ENCODE data around the gene NRBF2.

Gene NRBF2

GRCh38 chr10:63120554-63120953 is 12.6 kb upstream of the NRBF2 start:
- Histone ChIP-seq H3K9ac (ENCODE audit: low read depth, low read length) (no peak overlapping the region), H3K36me3 (ENCODE audit: insufficient read depth, low read length) (no peaks in the 10 kb centered on the region), H2AFZ (ENCODE audit: low read depth, low read length) (no peak overlapping the region), H3K27me3 (ENCODE audit: insufficient read depth, low read length, poor library complexity) (no peaks in the 10 kb centered on the region), H3K4me1 (ENCODE audit: insufficient read depth, low read length) (no peaks in the 10 kb centered on the region), H4K20me1 (ENCODE audit: insufficient read depth, low read length) (no peaks in the 10 kb centered on the region), H3K4me3 (ENCODE audit: low read depth in 1 of 2, low read length in 2 of 2) (no peak overlapping the region), H3K4me2 (ENCODE audit: insufficient read depth, low read length) (no peak overlapping the region), H3K79me2 (ENCODE audit: insufficient read depth, low read length) (no peaks in the 10 kb centered on the region), H3K27ac (ENCODE audit: low read length) (no peak overlapping the region), H3K9me3 (ENCODE audit: insufficient read depth, low read length, severe bottlenecking) (no peaks in the 10 kb centered on the region)
- no peak for ATAC-seq (ENCODE audit: insufficient read depth, low read depth)
- TF ChIP-seq CTCF (IDR thresholded peaks at IDR 0.05; ENCODE audit: borderline replicate concordance, extremely low read depth, low read length, poor library complexity, severe bottlenecking) (no peak), EZH2 (IDR thresholded peaks at IDR 0.05; ENCODE audit: borderline replicate concordance, low read depth, low read length, severe bottlenecking) (no peak)
- no peak for DNase-seq

- no peak overlapping the region for H3K27ac ChIP-seq (ENCODE audit: low read length)
- H3K36me3 ChIP-seq (ENCODE audit: insufficient read depth, low read length), result no peaks in the 10 kb centered on the region
- H3K4me3 ChIP-seq (ENCODE audit: low read depth in 1 of 2, low read length in 2 of 2), result no peak overlapping the region
- H3K27me3 ChIP-seq (ENCODE audit: insufficient read depth, low read length, poor library complexity), result no peaks in the 10 kb centered on the region
- no peaks in the 10 kb centered on the region for H3K9me3 ChIP-seq (ENCODE audit: insufficient read depth, low read length, severe bottlenecking)
- DNase-seq (no peak), ATAC-seq (ENCODE audit: insufficient read depth, low read depth) (no peak)
- no peak overlapping the region for H3K9ac ChIP-seq (ENCODE audit: low read depth, low read length)
- no peaks in the 10 kb centered on the region for H3K4me1 ChIP-seq (ENCODE audit: insufficient read depth, low read length)
- H3K4me2 ChIP-seq (ENCODE audit: insufficient read depth, low read length), result no peak overlapping the region
- no peak overlapping the region for H2AFZ ChIP-seq (ENCODE audit: low read depth, low read length)
- TF ChIP-seq CTCF (IDR thresholded peaks at IDR 0.05; ENCODE audit: borderline replicate concordance, extremely low read depth, low read length, poor library complexity, severe bottlenecking) (no peak), EZH2 (IDR thresholded peaks at IDR 0.05; ENCODE audit: borderline replicate concordance, low read depth, low read length, severe bottlenecking) (no peak)
- no peaks in the 10 kb centered on the region for H3K79me2 ChIP-seq (ENCODE audit: insufficient read depth, low read length)
- no peaks in the 10 kb centered on the region for H4K20me1 ChIP-seq (ENCODE audit: insufficient read depth, low read length)
These were observed 9.3 kb upstream of the NRBF2 start for GRCh38 chr10:63123727-63124362.

GRCh38 chr10:63125459-63125858 is 7.7 kb upstream of the NRBF2 start:
- no peak for ATAC-seq (ENCODE audit: insufficient read depth, low read depth)
- H3K79me2 ChIP-seq (ENCODE audit: insufficient read depth, low read length), result no peaks in the 10 kb centered on the region
- no peak overlapping the region for H3K9ac ChIP-seq (ENCODE audit: low read depth, low read length)

More at GRCh38 chr10:63125459-63125858, 7.7 kb upstream of the NRBF2 start:
- H3K4me3 ChIP-seq (ENCODE audit: low read depth in 1 of 2, low read length in 2 of 2), result no peak overlapping the region
- H3K27ac ChIP-seq (ENCODE audit: low read length), result no peak overlapping the region
- no peaks in the 10 kb centered on the region for H3K9me3 ChIP-seq (ENCODE audit: insufficient read depth, low read length, severe bottlenecking)
- no peaks in the 10 kb centered on the region for H3K4me1 ChIP-seq (ENCODE audit: insufficient read depth, low read length)
- H3K27me3 ChIP-seq (ENCODE audit: insufficient read depth, low read length, poor library complexity), result no peaks in the 10 kb centered on the region
- no peak for TF ChIP-seq CTCF (IDR thresholded peaks at IDR 0.05; ENCODE audit: borderline replicate concordance, extremely low read depth, low read length, poor library complexity, severe bottlenecking)
- TF ChIP-seq EZH2 (IDR thresholded peaks at IDR 0.05; ENCODE audit: borderline replicate concordance, low read depth, low read length, severe bottlenecking), result no peak
- no peak for DNase-seq
- no peak overlapping the region for H3K4me2 ChIP-seq (ENCODE audit: insufficient read depth, low read length)
- no peak overlapping the region for H2AFZ ChIP-seq (ENCODE audit: low read depth, low read length)
- no peaks in the 10 kb centered on the region for H4K20me1 ChIP-seq (ENCODE audit: insufficient read depth, low read length)
- no peaks in the 10 kb centered on the region for H3K36me3 ChIP-seq (ENCODE audit: insufficient read depth, low read length)
